Kidney (tissue), 14 donors: ENCODE results near the gene AUTS2. TPM values are rescaled to one million over a fixed set of nuclear protein-coding genes. Genes with fewer than 3 reads are reported as not detected.

Experiments used
- DNase-seq, 5 donors: peaks; one replicate each; pipeline ENCODE4 v3.0.0-alpha.2; 2013 to 2020
- FAIRE-seq: peaks from 2 replicates; lab custom pipeline; 2012; peaks lifted over from hg19 to GRCh38; lab: Jason Lieb, UNC
- H3K27ac ChIP-seq, 2 donors: one replicate each; pipeline ENCODE4 v1.7.0; 2013; ENCODE audit warnings: low read depth in 2 of 2, low read length in 2 of 2, inconsistent platforms in 1 of 2
- H3K27me3 ChIP-seq: one replicate; pipeline ENCODE4 v1.7.1; 2013; ENCODE audit warnings: low read length, inconsistent platforms; ENCODE audit not compliant: control insufficient read depth, insufficient read depth
- H3K36me3 ChIP-seq, 3 donors: one replicate each; pipeline versions ENCODE4 v1.7.0 to v1.7.1; 2013; ENCODE audit warnings: low read length in 3 of 3, control low read depth in 1 of 3, inconsistent platforms in 1 of 3; ENCODE audit not compliant: insufficient read depth in 3 of 3, control insufficient read depth in 2 of 3
- H3K4me1 ChIP-seq, 3 donors: one replicate each; pipeline versions ENCODE4 v1.7.0 to v1.7.1; 2013; ENCODE audit warnings: low read length in 3 of 3, inconsistent platforms in 1 of 3, low read depth in 1 of 3; ENCODE audit not compliant: control insufficient read depth in 2 of 3, insufficient read depth in 2 of 3
- H3K4me3 ChIP-seq, 3 donors: one replicate each; pipeline versions ENCODE4 v1.7.0 to v1.8.1; 2013; ENCODE audit warnings: low read length in 3 of 3, control low read depth in 1 of 3, inconsistent platforms in 1 of 3
- H3K9ac ChIP-seq, 3 donors: one replicate each; pipeline versions ENCODE4 v1.7.0 to v1.7.1; 2013; ENCODE audit warnings: low read length in 3 of 3, control low read depth in 1 of 3, inconsistent platforms in 1 of 3
- H3K9me3 ChIP-seq, 3 donors: one replicate each; pipeline versions ENCODE4 v1.7.0 to v1.7.1; 2013; ENCODE audit warnings: low read length in 3 of 3, control low read depth in 1 of 3, inconsistent platforms in 1 of 3; ENCODE audit not compliant: control insufficient read depth in 2 of 3, insufficient read depth in 1 of 3
- CTCF ChIP-seq: IDR thresholded peaks from 3 replicates; pipeline ENCODE4 v1.5.1; 2012; ENCODE audit warnings: mild to moderate bottlenecking, moderate library complexity, borderline replicate concordance; ENCODE audit not compliant: insufficient read depth; ENCODE audit errors: extremely low read depth
- intact Hi-C: fragments of 100-400 bp; cut with DNase I; formaldehyde crosslinking; loops from one replicate; pipeline ENCODE4 v1.11.1; 2022
- polyA plus RNA-seq: library from polyadenylated mRNA; stranded (reverse); fragments of 350-450 nt; fragmentation: Illumina TruSeq; extraction: RNeasy Lipid Tissue Mini Kit (QIAGEN cat#74804); gene quantifications from one replicate; pipeline ENCODE4 v1.2.3, GENCODE V29; 2014; ENCODE audit warnings: low read depth, low replicate concordance; ENCODE audit not compliant: insufficient read depth
- total RNA-seq: library from RNA; stranded (reverse); fragmentation: NEBNext Ultra II Directional; extraction: Animal tissue kit (Norgen Biotek cat#: 25700); gene quantifications from one replicate; pipeline ENCODE4 v1.2.1, GENCODE V29; 2021
- donor health status: control.
- donor health status: control.
- donor health status: control.
- donor health status: control.
- donor health status: control.
- donor health status: DM: yes; HTN: yes; CAD: no.
- donor health status: Normal renal cell carcinoma (clear cell type).

The AUTS2 gene
- total and polyA plus RNA-seq, 2 donors from 2014 or later = 5.2 to 33.8 TPM

DNA sequence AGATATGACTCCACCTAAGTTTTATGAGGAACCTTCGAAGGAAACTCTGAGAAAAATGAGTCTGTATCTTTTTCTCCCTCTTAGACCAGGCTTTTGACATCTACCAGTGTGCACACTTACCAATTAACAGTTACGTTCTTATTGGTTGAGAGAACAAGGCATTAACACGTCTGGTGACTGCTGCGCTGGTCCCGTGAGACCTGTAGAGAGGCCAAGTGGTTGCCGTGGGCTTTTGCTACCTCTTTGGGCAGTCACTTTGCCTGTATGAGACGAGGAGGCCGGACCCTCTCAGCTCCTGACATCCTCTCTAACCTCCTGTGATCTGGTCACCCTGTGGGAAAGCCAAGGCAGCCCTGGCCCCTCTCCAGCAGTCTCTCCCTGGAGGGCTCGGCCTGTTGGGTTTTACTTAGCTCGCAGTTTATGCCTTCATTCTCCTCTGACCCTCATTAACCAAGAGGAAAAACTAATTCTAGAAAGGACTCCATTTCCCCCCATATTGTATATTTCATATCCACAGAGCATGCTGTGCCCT lies 1019.8 kb downstream of the AUTS2 start:
- TF ChIP-seq CTCF = no peak
- no peak for DNase-seq
- no peaks in the 10 kb centered on the region for H3K9me3 ChIP-seq
- H3K36me3 ChIP-seq = no peaks in the 10 kb centered on the region
- H3K27ac ChIP-seq = no peak overlapping the region
- no peak overlapping the region for H3K9ac ChIP-seq
- intact Hi-C loops = no loop called here
- FAIRE-seq = no peak
- no peaks in the 10 kb centered on the region for H3K27me3 ChIP-seq
- peaks cover 0 to 7% (median 4%) of the 10 kb centered on the region in 3 donors for H3K4me1 ChIP-seq
- no peak overlapping the region for H3K4me3 ChIP-seq

DNA sequence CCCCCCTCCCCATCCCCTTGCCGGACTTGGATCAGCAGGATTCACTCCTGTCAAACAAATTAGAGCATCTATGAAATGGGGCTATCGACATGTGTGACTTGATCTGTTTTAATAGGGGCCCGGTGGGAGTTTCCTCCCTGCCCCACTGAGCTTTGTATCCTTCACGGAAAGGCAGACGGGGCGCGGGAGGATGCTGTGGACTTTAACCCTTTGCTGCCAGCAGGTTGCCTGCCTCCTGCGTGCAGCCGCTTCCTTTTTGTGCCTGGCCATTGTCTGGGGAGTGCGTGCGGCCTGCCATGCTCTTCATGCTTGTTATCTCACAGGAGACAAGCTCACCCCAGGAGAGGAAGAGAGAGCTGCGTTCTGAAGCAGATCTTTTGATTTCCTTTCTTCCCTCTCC lies 1020.9 kb downstream of the AUTS2 start:
- Histone ChIP-seq H3K4me1 (peaks cover 0 to 7% (median 4%) of the 10 kb centered on the region in 3 donors), H3K9ac (no peak overlapping the region), H3K27me3 (no peaks in the 10 kb centered on the region), H3K36me3 (no peaks in the 10 kb centered on the region), H3K4me3 (no peak overlapping the region), H3K9me3 (no peaks in the 10 kb centered on the region), H3K27ac (no peak overlapping the region)
- TF ChIP-seq CTCF = no peak
- intact Hi-C loops = no loop called here
- DNase-seq (peak in 1 of 5 donors; percentile 35), FAIRE-seq (no peak)

DNA sequence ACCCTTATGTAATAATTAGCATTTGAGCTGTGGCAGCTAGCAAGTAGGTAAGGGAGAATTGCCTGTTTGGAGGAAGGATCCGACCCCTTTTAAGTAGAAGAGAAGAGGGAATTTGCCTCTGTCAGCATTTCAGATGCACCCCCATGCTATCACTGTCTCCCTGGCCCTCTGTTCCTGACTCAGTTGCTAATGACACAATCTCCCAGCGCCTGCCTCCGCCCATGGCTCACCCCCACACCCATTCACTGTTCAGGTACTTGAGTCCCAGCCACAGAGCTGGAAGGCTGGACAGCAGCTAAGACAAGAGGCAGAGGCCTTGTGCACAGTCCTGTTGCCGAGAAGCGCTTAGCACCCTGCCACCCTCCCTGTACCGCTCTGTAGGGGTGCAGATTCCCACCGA lies 1021.4 kb downstream of the AUTS2 start:
- FAIRE-seq = no peak
- Histone ChIP-seq H3K4me1 (peaks cover 0 to 4% (median 4%) of the 10 kb centered on the region in 3 donors), H3K4me3 (no peak overlapping the region), H3K36me3 (no peaks in the 10 kb centered on the region), H3K27ac (no peak overlapping the region), H3K9ac (no peak overlapping the region), H3K9me3 (no peaks in the 10 kb centered on the region), H3K27me3 (no peaks in the 10 kb centered on the region)
- TF ChIP-seq CTCF = no peak
- DNase-seq = no peak
- intact Hi-C loops = no loop called here
